ENCODE results near the gene ABCC4.

GRCh38 chr13:95220611-95221010 lies 80.6 kb downstream of the ABCC4 start:
- TF ChIP-seq CTCF (IDR thresholded peaks at IDR 0.05) (no peak), POLR2A (IDR thresholded peaks at IDR 0.05) (no peak)

All from suprapubic skin (tissue), 3 donors.